ENCODE measurements around the gene CYP2E1. TPM values are rescaled to one million over a fixed set of nuclear protein-coding genes. Genes with fewer than 3 reads are reported as not detected.
"Not testable (repeated sequence)": the region's sequence is repeated elsewhere in the genome, so short reads cannot be mapped to it uniquely, and the experiment has no call there.

CYP2E1 gene
- total RNA-seq, 2 donors from 2014 or later = 0.83 to 1.4 TPM

GRCh38 chr10:133532871-133533270, 5.7 kb downstream of the CYP2E1 start:
- H3K27me3 Mint-ChIP-seq (ENCODE audit: low read depth) = peaks cover 31% of the 10 kb centered on the region

GRCh38 chr10:133534417-133534816, 7.3 kb downstream of the CYP2E1 start:
- Mint-ChIP-seq H3K9me3 (peaks cover 0 to 1% of the 10 kb centered on the region in 2 donors), H3K36me3 (ENCODE audit: insufficient read depth in 2 of 2) (no peaks in the 10 kb centered on the region), H3K27ac (no peak overlapping the region), H3K4me1 (ENCODE audit: low read depth) (peaks cover 14% of the 10 kb centered on the region), H3K4me3 (no peak overlapping the region), H3K27me3 (ENCODE audit: low read depth) (peaks cover 19% of the 10 kb centered on the region)
- ATAC-seq (replicated peaks in 1 of 2) = no peak
- DNase-seq = no peak

More at GRCh38 chr10:133532871-133533270, 5.7 kb downstream of the CYP2E1 start:
- ATAC-seq (replicated peaks in 1 of 2) (no peak), DNase-seq (no peak)
- Mint-ChIP-seq H3K4me1 (ENCODE audit: low read depth) (peaks cover 20% of the 10 kb centered on the region), H3K9me3 (peaks cover 0 to 1% of the 10 kb centered on the region in 2 donors), H3K36me3 (ENCODE audit: insufficient read depth in 2 of 2) (no peaks in the 10 kb centered on the region), H3K27ac (no peak overlapping the region), H3K4me3 (no peak overlapping the region)

GRCh38 chr10:133536198-133536597, 9.0 kb downstream of the CYP2E1 start:
- Mint-ChIP-seq H3K27ac (no peak overlapping the region), H3K9me3 (peaks cover 0 to 1% of the 10 kb centered on the region in 2 donors), H3K27me3 (ENCODE audit: low read depth) (peaks cover under 1% of the 10 kb centered on the region), H3K4me3 (no peak overlapping the region), H3K4me1 (ENCODE audit: low read depth) (no peaks in the 10 kb centered on the region), H3K36me3 (ENCODE audit: insufficient read depth in 2 of 2) (no peaks in the 10 kb centered on the region)
- ATAC-seq (replicated peaks in 1 of 2) (no peak), DNase-seq (no peak)

GRCh38 chr10:133537546-133538545, 10.7 kb downstream of the CYP2E1 start:
- H3K27me3 Mint-ChIP-seq (ENCODE audit: low read depth) = no peaks in the 10 kb centered on the region
- no peak overlapping the region for H3K4me3 Mint-ChIP-seq
- DNase-seq (no peak), ATAC-seq (replicated peaks in 1 of 2) (no peak)
- peaks cover 0 to 1% of the 10 kb centered on the region in 2 donors for H3K9me3 Mint-ChIP-seq
- H3K27ac Mint-ChIP-seq = no peak overlapping the region
- H3K4me1 Mint-ChIP-seq (ENCODE audit: low read depth) = no peaks in the 10 kb centered on the region
- no peaks in the 10 kb centered on the region for H3K36me3 Mint-ChIP-seq (ENCODE audit: insufficient read depth in 2 of 2)

- H3K4me1 Mint-ChIP-seq (ENCODE audit: low read depth); H3K36me3 Mint-ChIP-seq (ENCODE audit: insufficient read depth in 2 of 2); H3K27ac Mint-ChIP-seq; ATAC-seq (replicated peaks in 1 of 2); H3K27me3 Mint-ChIP-seq (ENCODE audit: low read depth); DNase-seq; H3K9me3 Mint-ChIP-seq; H3K4me3 Mint-ChIP-seq: not testable (repeated sequence)
These were observed 14.3 kb downstream of the CYP2E1 start for GRCh38 chr10:133541441-133541975.

GRCh38 chr10:133544506-133544905, 17.3 kb downstream of the CYP2E1 start:
- Mint-ChIP-seq H3K36me3 (ENCODE audit: insufficient read depth in 2 of 2) (peaks cover 11 to 13% of the 10 kb centered on the region in 2 donors), H3K4me3 (no peak overlapping the region), H3K9me3 (peaks cover 13 to 20% of the 10 kb centered on the region in 2 donors), H3K27ac (no peak overlapping the region), H3K27me3 (ENCODE audit: low read depth) (peaks cover 21% of the 10 kb centered on the region), H3K4me1 (ENCODE audit: low read depth) (no peaks in the 10 kb centered on the region)
- ATAC-seq (replicated peaks in 1 of 2) (no peak), DNase-seq (no peak)

- Mint-ChIP-seq H3K4me3 (no peak overlapping the region), H3K27ac (no peak overlapping the region), H3K36me3 (ENCODE audit: insufficient read depth in 2 of 2) (no peaks in the 10 kb centered on the region), H3K4me1 (ENCODE audit: low read depth) (no peaks in the 10 kb centered on the region), H3K27me3 (ENCODE audit: low read depth) (peaks cover 15% of the 10 kb centered on the region), H3K9me3 (no peaks in the 10 kb centered on the region)
- DNase-seq (no peak), ATAC-seq (replicated peaks in 1 of 2) (no peak)
These were observed 27.4 kb downstream of the CYP2E1 start for GRCh38 chr10:133554600-133554999.

- Mint-ChIP-seq H3K27me3 (ENCODE audit: low read depth) (peaks cover 7% of the 10 kb centered on the region), H3K4me1 (ENCODE audit: low read depth) (no peaks in the 10 kb centered on the region), H3K27ac (no peak overlapping the region), H3K36me3 (ENCODE audit: insufficient read depth in 2 of 2) (no peaks in the 10 kb centered on the region), H3K4me3 (no peak overlapping the region), H3K9me3 (no peaks in the 10 kb centered on the region)
- no peak for ATAC-seq (replicated peaks in 1 of 2)
- no peak for DNase-seq
These were observed 28.4 kb downstream of the CYP2E1 start for GRCh38 chr10:133555521-133555920.

GRCh38 chr10:133557381-133557780, 30.2 kb downstream of the CYP2E1 start:
- Mint-ChIP-seq H3K4me1 (ENCODE audit: low read depth) (no peaks in the 10 kb centered on the region), H3K27ac (no peak overlapping the region), H3K4me3 (no peak overlapping the region), H3K9me3 (no peaks in the 10 kb centered on the region), H3K36me3 (ENCODE audit: insufficient read depth in 2 of 2) (no peaks in the 10 kb centered on the region), H3K27me3 (ENCODE audit: low read depth) (peaks cover 7% of the 10 kb centered on the region)
- ATAC-seq (replicated peaks in 1 of 2) = no peak
- no peak for DNase-seq

GRCh38 chr10:133559216-133559615, 32.1 kb downstream of the CYP2E1 start:
- Mint-ChIP-seq H3K4me3 (no peak overlapping the region), H3K4me1 (ENCODE audit: low read depth) (no peaks in the 10 kb centered on the region), H3K27me3 (ENCODE audit: low read depth) (peaks cover 12% of the 10 kb centered on the region), H3K27ac (no peak overlapping the region), H3K36me3 (ENCODE audit: insufficient read depth in 2 of 2) (no peaks in the 10 kb centered on the region), H3K9me3 (no peaks in the 10 kb centered on the region)
- ATAC-seq (replicated peaks in 1 of 2) (no peak), DNase-seq (no peak)

- H3K27ac Mint-ChIP-seq = no peak overlapping the region
- H3K9me3 Mint-ChIP-seq = no peaks in the 10 kb centered on the region
- peak overlapping the region in 1 of 2 donors; percentile 34 for H3K4me3 Mint-ChIP-seq
- peaks cover 1 to 2% of the 10 kb centered on the region in 2 donors for H3K36me3 Mint-ChIP-seq (ENCODE audit: insufficient read depth in 2 of 2)
- no peaks in the 10 kb centered on the region for H3K4me1 Mint-ChIP-seq (ENCODE audit: low read depth)
- H3K27me3 Mint-ChIP-seq (ENCODE audit: low read depth) = peaks cover 25% of the 10 kb centered on the region
- ATAC-seq (replicated peaks in 1 of 2) (no peak), DNase-seq (no peak)
These were observed 37.7 kb downstream of the CYP2E1 start for GRCh38 chr10:133564816-133565215.

- H3K9me3 Mint-ChIP-seq = no peaks in the 10 kb centered on the region
- H3K4me1 Mint-ChIP-seq (ENCODE audit: low read depth) = no peaks in the 10 kb centered on the region
- peaks cover 25% of the 10 kb centered on the region for H3K27me3 Mint-ChIP-seq (ENCODE audit: low read depth)
- DNase-seq (peak; percentile 3 to 45), ATAC-seq (replicated peaks in 1 of 2) (peak in 1 of 2 donors; percentile 65)
- peak within 1 kb of the TSS in 1 of 2 donors; percentile 34 for H3K4me3 Mint-ChIP-seq
- no peak within 1 kb of the TSS for H3K27ac Mint-ChIP-seq
- peaks cover 1 to 2% of the 10 kb centered on the region in 2 donors for H3K36me3 Mint-ChIP-seq (ENCODE audit: insufficient read depth in 2 of 2)
These were observed 38.5 kb downstream of the CYP2E1 start, which contains the start of gene SYCE1 for GRCh38 chr10:133565441-133566294. TSS of gene SYCE1 (minus strand) at chr10:133565583. CDS start at chr10:133565529, 54 bp downstream.

All from activated T-cell treated with anti-CD3 and anti-CD28 coated beads, Interleukin-2, amount 50 U/mL, for 72 hours (primary cell).